Karpas-422 (cell line): ENCODE results near the gene DTWD1. TPM values are rescaled to one million over a fixed set of nuclear protein-coding genes. Genes with fewer than 3 reads are reported as not detected.
"Not testable (repeated sequence)": the region's sequence is repeated elsewhere in the genome, so short reads cannot be mapped to it uniquely, and the experiment has no call there.

Source experiments
- DNase-seq: peaks from one replicate; pipeline ENCODE4 v3.0.0-alpha.2; 2015
- H2AFZ ChIP-seq: fragments of 200-600 bp; sonication (generic); 2 replicates; pipeline ENCODE4 v1.6.1; 2014; ENCODE audit warnings: antibody characterized with exemption, low read length, mixed read lengths
- H3K27ac ChIP-seq: fragments of 200-600 bp; sonication (generic); 2 replicates; pipeline ENCODE4 v1.5.1; 2014; ENCODE audit warnings: mild to moderate bottlenecking, low read length, moderate library complexity
- H3K27me3 ChIP-seq: fragments of 200-600 bp; sonication (generic); 2 replicates; pipeline ENCODE4 v1.6.1; 2014; ENCODE audit warnings: low read length, mixed read lengths
- H3K36me3 ChIP-seq: fragments of 200-600 bp; sonication (generic); 2 replicates; pipeline ENCODE4 v1.6.1; 2014; ENCODE audit warnings: low read length, mixed read lengths; ENCODE audit not compliant: insufficient read depth
- H3K4me1 ChIP-seq: fragments of 200-600 bp; sonication (generic); 2 replicates; pipeline ENCODE4 v1.6.1; 2014; ENCODE audit warnings: mild to moderate bottlenecking, low read length, mixed read lengths
- H3K4me2 ChIP-seq: fragments of 200-600 bp; sonication (generic); 2 replicates; pipeline ENCODE4 v1.6.1; 2014; ENCODE audit warnings: low read length, low read depth, mild to moderate bottlenecking; ENCODE audit not compliant: poor library complexity, severe bottlenecking
- H3K4me3 ChIP-seq: fragments of 200-600 bp; sonication (generic); 2 replicates; pipeline ENCODE4 v1.5.1; 2014; ENCODE audit warnings: mild to moderate bottlenecking, antibody characterized with exemption, low read length, mixed read lengths
- H3K79me2 ChIP-seq: fragments of 200-600 bp; sonication (generic); 2 replicates; pipeline ENCODE4 v1.6.1; 2014; ENCODE audit warnings: mild to moderate bottlenecking, low read length, mixed read lengths
- H3K9ac ChIP-seq: fragments of 200-600 bp; sonication (generic); 2 replicates; pipeline ENCODE4 v1.6.0; 2014; ENCODE audit warnings: low read length
- H3K9me2 ChIP-seq: fragments of 200-600 bp; sonication (generic), shearing (Covaris generic); replicated peaks from 2 replicates; pipeline ENCODE4 v1.6.0; 2014; ENCODE audit warnings: mild to moderate bottlenecking, low read length, moderate library complexity; ENCODE audit not compliant: insufficient read depth
- H3K9me3 ChIP-seq: fragments of 300-700, 200-600 bp; sonication (generic); 2 replicates; pipeline ENCODE4 v1.6.1; 2014; ENCODE audit warnings: low read length, mixed read lengths
- H4K20me1 ChIP-seq: fragments of 200-600 bp; sonication (generic); 2 replicates; pipeline ENCODE4 v1.6.1; 2014; ENCODE audit warnings: mild to moderate bottlenecking, antibody characterized with exemption, low read length, low read depth; ENCODE audit not compliant: insufficient read depth
- total RNA-seq: library from RNA; depleted of rRNA; stranded (reverse); fragments of >200 nt; shearing (Covaris generic); gene quantifications from 2 replicates; pipeline ENCODE4 v1.2.3, GENCODE V29; 2014; ENCODE audit warnings: low replicate concordance; rRNA removed

DTWD1 gene
- 20.6 and 29.8 TPM in 2 replicates for total RNA-seq

- Histone ChIP-seq H3K9ac (peak within 1 kb of the TSS; percentile 82), H3K79me2 (peaks cover 48% of the 10 kb centered on the region), H3K36me3 (peaks cover 32% of the 10 kb centered on the region), H3K4me2 (peak within 1 kb of the TSS; percentile 80), H4K20me1 (no peaks in the 10 kb centered on the region), H3K4me1 (peaks cover 20% of the 10 kb centered on the region), H3K9me2 (no peaks in the 10 kb centered on the region), H3K9me3 (peaks cover 7% of the 10 kb centered on the region; the same call in 1 of the 2 replicates), H3K27me3 (no peaks in the 10 kb centered on the region), H3K4me3 (peak within 1 kb of the TSS; percentile 76), H3K27ac (peak within 1 kb of the TSS; percentile 63), H2AFZ (peak within 1 kb of the TSS; percentile 84)
- DNase-seq = peak; percentile 99
Observed at GRCh38 chr15:49620658-49621368, at the start of gene DTWD1, which contains the start of gene FAM227B. DTWD1 (plus strand) TSS chr15:49621048; CDS start chr15:49625168, 4,120 bp downstream. FAM227B (minus strand) TSS chr15:49620818; CDS start chr15:49615171, 5,647 bp downstream.

- H3K27ac ChIP-seq = no peak overlapping the region
- no peaks in the 10 kb centered on the region for H3K4me1 ChIP-seq
- H3K9me2 ChIP-seq = no peaks in the 10 kb centered on the region
Observed at GRCh38 chr15:49573421-49573820, 47.4 kb upstream of the DTWD1 start.

GRCh38 chr15:49589030-49589429 is 31.8 kb upstream of the DTWD1 start:
- no peaks in the 10 kb centered on the region for H3K9me3 ChIP-seq
- H3K79me2 ChIP-seq = no peaks in the 10 kb centered on the region
- DNase-seq = no peak
- H3K4me2 ChIP-seq = no peak overlapping the region
- H2AFZ ChIP-seq = no peak overlapping the region
- no peak overlapping the region for H3K9ac ChIP-seq
- no peak overlapping the region for H3K27ac ChIP-seq
- no peaks in the 10 kb centered on the region for H3K27me3 ChIP-seq
- H3K4me3 ChIP-seq = no peak overlapping the region
- H3K9me2 ChIP-seq = no peaks in the 10 kb centered on the region
- no peaks in the 10 kb centered on the region for H3K36me3 ChIP-seq
- no peaks in the 10 kb centered on the region for H4K20me1 ChIP-seq
- H3K4me1 ChIP-seq = no peaks in the 10 kb centered on the region

More at GRCh38 chr15:49573421-49573820, 47.4 kb upstream of the DTWD1 start:
- no peaks in the 10 kb centered on the region for H3K36me3 ChIP-seq
- H3K9ac ChIP-seq = no peak overlapping the region
- no peaks in the 10 kb centered on the region for H3K79me2 ChIP-seq
- H3K4me3 ChIP-seq = no peak overlapping the region
- H3K4me2 ChIP-seq = no peak overlapping the region
- H4K20me1 ChIP-seq = no peaks in the 10 kb centered on the region
- H3K27me3 ChIP-seq = no peaks in the 10 kb centered on the region
- DNase-seq = no peak
- H2AFZ ChIP-seq = no peak overlapping the region
- H3K9me3 ChIP-seq = no peaks in the 10 kb centered on the region

GRCh38 chr15:49592829-49593316 is 28.0 kb upstream of the DTWD1 start:
- H3K4me1 ChIP-seq, H3K9ac ChIP-seq, H3K79me2 ChIP-seq, H3K9me2 ChIP-seq, H3K9me3 ChIP-seq, H2AFZ ChIP-seq, H3K4me2 ChIP-seq, DNase-seq, H3K27me3 ChIP-seq, H4K20me1 ChIP-seq, H3K36me3 ChIP-seq, H3K27ac ChIP-seq, H3K4me3 ChIP-seq: not testable (repeated sequence)

GRCh38 chr15:49604625-49605409 is 16.0 kb upstream of the DTWD1 start:
- H3K4me3 ChIP-seq = no peak overlapping the region
- H3K9ac ChIP-seq = no peak overlapping the region

GRCh38 chr15:49605588-49605987 is 15.3 kb upstream of the DTWD1 start:
- Histone ChIP-seq H3K9ac (no peak overlapping the region), H3K9me3 (peaks cover 7% of the 10 kb centered on the region; the same call in 1 of the 2 replicates), H3K9me2 (no peaks in the 10 kb centered on the region), H2AFZ (no peak overlapping the region), H3K4me3 (no peak overlapping the region), H3K4me1 (no peaks in the 10 kb centered on the region), H3K36me3 (no peaks in the 10 kb centered on the region), H3K4me2 (no peak overlapping the region), H3K27me3 (no peaks in the 10 kb centered on the region), H3K27ac (no peak overlapping the region), H3K79me2 (no peaks in the 10 kb centered on the region), H4K20me1 (no peaks in the 10 kb centered on the region)
- no peak for DNase-seq

More at GRCh38 chr15:49604625-49605409, 16.0 kb upstream of the DTWD1 start:
- no peaks in the 10 kb centered on the region for H3K4me1 ChIP-seq
- no peak overlapping the region for H3K4me2 ChIP-seq
- H3K36me3 ChIP-seq = no peaks in the 10 kb centered on the region
- no peaks in the 10 kb centered on the region for H3K9me2 ChIP-seq
- H3K9me3 ChIP-seq = peaks cover 7% of the 10 kb centered on the region
- no peak for DNase-seq
- no peak overlapping the region for H3K27ac ChIP-seq
- H2AFZ ChIP-seq = no peak overlapping the region
- no peaks in the 10 kb centered on the region for H3K27me3 ChIP-seq
- no peaks in the 10 kb centered on the region for H3K79me2 ChIP-seq
- no peaks in the 10 kb centered on the region for H4K20me1 ChIP-seq

- Histone ChIP-seq H3K9me2 (no peaks in the 10 kb centered on the region), H3K4me3 (no peak overlapping the region), H3K27me3 (no peaks in the 10 kb centered on the region), H3K79me2 (no peaks in the 10 kb centered on the region), H3K4me1 (no peaks in the 10 kb centered on the region), H3K27ac (no peak overlapping the region), H2AFZ (no peak overlapping the region), H3K9me3 (peaks cover 7% of the 10 kb centered on the region; the same call in 1 of the 2 replicates), H3K9ac (no peak overlapping the region), H4K20me1 (no peaks in the 10 kb centered on the region), H3K36me3 (no peaks in the 10 kb centered on the region), H3K4me2 (no peak overlapping the region)
- DNase-seq = no peak
Observed at GRCh38 chr15:49606594-49606993, 14.3 kb upstream of the DTWD1 start.
